ENCODE measurements around the gene ABI3.

ABI3 gene

DNA sequence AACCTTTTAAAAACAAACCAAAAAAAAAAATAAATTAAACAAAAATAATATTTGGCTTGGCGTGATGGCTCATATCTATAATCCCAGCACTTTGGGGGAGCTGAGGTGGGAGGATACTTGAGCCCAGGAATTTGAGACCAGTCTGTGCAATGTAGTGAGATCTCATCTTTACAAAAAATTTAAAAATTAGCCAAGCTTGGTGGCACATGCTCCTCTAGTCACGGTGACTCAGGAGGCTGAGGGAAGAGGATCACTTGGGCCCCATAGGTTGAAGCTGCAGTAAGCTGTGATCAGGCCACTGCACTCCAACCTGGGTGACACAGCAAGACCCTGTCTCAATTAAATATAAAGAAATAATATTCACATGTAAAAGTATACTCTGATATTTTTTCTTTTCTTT lies 12.3 kb upstream of the ABI3 start:
- no peak for DNase-seq

GRCh38 chr17:49200423-49201083 lies 10.0 kb upstream of the ABI3 start:
- DNase-seq, result no peak

- DNase-seq, result no peak
These were observed 9.0 kb upstream of the ABI3 start for GRCh38 chr17:49201481-49201927.

- DNase-seq, result no peak
These were observed 6.7 kb upstream of the ABI3 start for GRCh38 chr17:49203796-49204195.

- DNase-seq, result no peak
These were observed 6.0 kb upstream of the ABI3 start for GRCh38 chr17:49204516-49204915.

- no peak for DNase-seq
These were observed 1.4 kb upstream of the ABI3 start for GRCh38 chr17:49209061-49209571.

- DNase-seq, result no peak
These were observed 2.9 kb downstream of the ABI3 start for GRCh38 chr17:49213399-49213798.

DNA sequence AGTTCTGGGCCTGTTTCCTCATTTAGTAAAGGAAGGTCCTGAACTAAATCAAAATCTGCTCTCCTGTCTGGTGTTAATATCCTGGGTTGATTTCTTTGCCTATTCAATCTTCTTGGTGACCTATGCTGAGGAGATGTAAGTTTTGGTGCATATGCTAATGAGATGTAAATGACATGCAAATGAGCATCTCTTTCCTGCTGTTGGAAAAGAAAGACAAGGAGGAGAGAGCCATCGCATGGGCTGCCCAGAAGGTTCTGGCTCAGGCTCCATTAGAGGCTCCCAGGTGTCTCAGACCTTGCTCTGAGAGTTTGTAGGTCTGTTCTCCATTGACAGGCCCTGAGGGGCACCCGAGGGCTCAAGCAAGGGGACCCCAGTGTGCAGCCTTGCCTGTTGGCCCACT lies 3.3 kb downstream of the ABI3 start:
- no peak for DNase-seq

- no peak for DNase-seq
These were observed 4.3 kb downstream of the ABI3 start for GRCh38 chr17:49214676-49215360.

- no peak for DNase-seq
These were observed 6.0 kb downstream of the ABI3 start for GRCh38 chr17:49216482-49216881.

GRCh38 chr17:49216953-49217650 lies 6.6 kb downstream of the ABI3 start:
- DNase-seq, result no peak

DNA sequence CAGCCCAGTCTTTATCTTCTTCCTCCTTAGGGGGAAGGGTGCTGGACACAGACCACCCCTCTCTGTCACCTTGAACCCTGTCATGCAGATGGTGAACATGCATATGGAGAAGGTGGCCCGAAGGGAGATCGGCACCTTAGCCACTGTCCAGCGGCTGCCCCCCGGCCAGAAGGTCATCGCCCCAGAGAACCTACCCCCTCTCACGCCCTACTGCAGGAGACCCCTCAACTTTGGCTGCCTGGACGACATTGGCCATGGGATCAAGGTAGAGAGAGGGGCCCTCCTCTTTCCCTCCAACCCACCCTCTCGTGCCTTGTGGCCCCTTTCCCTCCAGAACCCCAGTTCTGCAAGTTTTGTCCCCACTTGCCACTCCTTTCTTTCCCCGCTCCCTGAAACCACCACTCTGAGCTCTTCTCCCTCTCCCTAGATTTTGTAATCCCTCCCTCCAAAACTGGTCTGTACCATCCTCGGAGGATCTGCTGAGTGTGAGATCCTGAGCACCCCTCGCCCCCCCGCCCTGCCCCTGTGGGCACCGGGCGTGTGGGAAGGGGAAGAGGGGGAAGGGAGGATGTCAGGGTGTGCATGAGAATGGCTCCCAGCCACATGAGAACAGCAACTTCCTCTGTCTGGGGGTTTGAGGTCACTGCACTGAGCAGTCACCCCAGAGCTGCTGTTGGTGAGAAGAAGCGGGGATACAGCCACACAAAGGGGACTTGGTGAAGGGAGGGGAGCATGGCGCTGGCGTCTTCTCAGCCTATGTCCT lies 7.3 kb downstream of the ABI3 start:
- no peak for DNase-seq

GRCh38 chr17:49218941-49219913 lies 8.7 kb downstream of the ABI3 start:
- DNase-seq, result no peak

- no peak for DNase-seq
These were observed 9.5 kb downstream of the ABI3 start for GRCh38 chr17:49219987-49220386.

DNA sequence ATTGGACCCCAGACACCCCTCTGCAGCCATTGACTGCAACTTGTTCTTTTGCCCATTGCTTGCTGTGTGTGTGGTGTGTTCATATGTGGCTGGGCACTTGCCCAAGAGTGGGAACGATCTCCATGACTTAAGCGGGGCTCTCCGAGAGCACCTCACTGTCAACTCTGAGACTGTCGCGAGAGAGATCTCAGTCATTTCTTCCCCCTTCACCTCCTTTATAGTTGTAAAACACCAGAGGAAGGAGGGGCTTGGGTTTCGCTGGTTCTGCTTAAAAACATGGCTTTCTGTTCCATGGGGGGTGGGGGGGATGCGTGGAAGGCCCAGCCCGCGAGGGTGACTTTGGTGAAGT lies 12.6 kb downstream of the ABI3 start:
- no peak for DNase-seq

GRCh38 chr17:49223517-49224197 lies 13.2 kb downstream of the ABI3 start:
- DNase-seq, result peak; percentile 77 to 81

- no peak for DNase-seq
These were observed 13.9 kb downstream of the ABI3 start for GRCh38 chr17:49224198-49224996.

DNA sequence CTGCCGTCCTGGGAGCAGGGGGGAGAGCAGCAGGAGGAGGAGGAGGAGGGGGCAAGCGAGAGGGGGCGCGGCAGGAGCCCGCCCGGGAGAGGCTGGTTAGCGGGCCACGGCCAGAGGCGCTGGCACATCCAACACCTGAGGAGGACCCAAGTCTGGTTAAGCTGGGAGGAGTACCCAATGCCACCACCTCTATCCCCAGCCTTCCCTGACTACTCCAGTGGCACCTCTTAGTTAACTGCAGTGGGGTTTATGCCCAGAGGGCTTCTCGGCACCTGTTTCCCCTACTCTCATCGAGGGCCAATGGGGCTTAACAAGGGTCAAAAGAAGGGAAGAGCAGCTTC lies 14.5 kb downstream of the ABI3 start:
- no peak for DNase-seq

DNA sequence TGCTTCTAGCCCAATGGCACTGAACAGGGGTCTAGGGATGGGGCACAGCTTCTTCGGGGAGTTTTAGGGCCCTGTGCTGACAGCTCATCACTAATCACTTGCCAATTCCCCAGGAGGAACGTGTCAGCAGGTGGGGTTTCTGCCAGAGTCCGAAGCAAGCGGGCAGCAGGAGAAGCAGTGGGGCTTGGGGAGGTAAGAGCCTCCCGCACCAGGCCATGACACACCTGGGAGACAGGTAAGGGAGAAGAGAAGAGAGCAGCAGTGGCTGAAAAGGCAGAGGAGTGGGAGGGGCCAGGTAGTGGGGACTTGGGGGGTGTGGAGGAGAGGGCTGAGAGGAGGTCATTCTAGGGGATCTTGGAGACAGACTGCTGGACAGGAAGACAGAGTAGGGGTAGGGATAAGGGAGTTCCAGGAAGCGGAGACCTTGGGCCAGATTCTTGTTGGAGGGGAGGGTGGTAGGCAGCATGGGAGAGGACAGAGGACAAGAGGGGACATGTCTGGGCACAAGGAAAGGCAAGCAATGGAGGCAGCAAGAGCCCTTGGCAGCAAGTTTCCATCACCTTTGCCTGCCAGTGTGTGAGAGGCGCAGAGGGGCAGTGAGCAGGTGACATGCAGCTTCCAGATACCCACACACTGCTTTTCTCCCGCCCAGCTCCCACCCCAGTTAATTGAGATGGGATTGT lies 15.2 kb downstream of the ABI3 start:
- DNase-seq, result no peak

Data from stimulated activated CD4-positive, alpha-beta T cell treated with anti-CD3 and anti-CD28 coated beads, Interleukin-2, amount 100 ng/mL, for 48 hours (primary cell).